Pulmonary artery endothelial cell (primary cell): Measurements from ENCODE around the gene IGSF22. TPM values are rescaled to one million over a fixed set of nuclear protein-coding genes. Genes with fewer than 3 reads are reported as not detected.

Experiments used
- DNase-seq: peaks from one replicate; pipeline ENCODE4 v3.0.0-alpha.2; 2011; ENCODE audit warnings: low read depth, low spot score
- total RNA-seq: library from RNA; depleted of rRNA; stranded (reverse); fragments of >200 nt; gene quantifications from 2 replicates; pipeline ENCODE4 v1.2.3, GENCODE V29; 2014

Gene IGSF22
- total RNA-seq, 1 donor from 2014 or later: not detected

- DNase-seq: no peak
These were observed 19.3 kb upstream of the IGSF22 start for GRCh38 chr11:18745251-18745650.

- no peak for DNase-seq
These were observed 18.0 kb upstream of the IGSF22 start for GRCh38 chr11:18743900-18744514.

- DNase-seq: no peak
These were observed 17.4 kb upstream of the IGSF22 start for GRCh38 chr11:18743365-18743764.

- DNase-seq: no peak
These were observed 15.8 kb upstream of the IGSF22 start for GRCh38 chr11:18741783-18742182.

GRCh38 chr11:18739685-18740084, 13.7 kb upstream of the IGSF22 start:
- DNase-seq: no peak

GRCh38 chr11:18737642-18738041, 11.7 kb upstream of the IGSF22 start:
- no peak for DNase-seq

GRCh38 chr11:18736590-18737148, 10.7 kb upstream of the IGSF22 start:
- no peak for DNase-seq

- DNase-seq: no peak
These were observed 7.2 kb upstream of the IGSF22 start for GRCh38 chr11:18733202-18733601.

- no peak for DNase-seq
These were observed 6.2 kb upstream of the IGSF22 start for GRCh38 chr11:18731949-18732821.

GRCh38 chr11:18731441-18731840, 5.5 kb upstream of the IGSF22 start:
- DNase-seq: no peak

- DNase-seq: no peak
These were observed 4.0 kb upstream of the IGSF22 start for GRCh38 chr11:18730020-18730419.

- DNase-seq: no peak
These were observed 3.4 kb upstream of the IGSF22 start for GRCh38 chr11:18729426-18729825.

GRCh38 chr11:18728658-18729057, 2.7 kb upstream of the IGSF22 start:
- no peak for DNase-seq

GRCh38 chr11:18727479-18728236, 1.7 kb upstream of the IGSF22 start:
- no peak for DNase-seq

- DNase-seq: no peak
These were observed 2.0 kb downstream of the IGSF22 start for GRCh38 chr11:18723991-18724390.

GRCh38 chr11:18722293-18722637, 3.7 kb downstream of the IGSF22 start:
- DNase-seq: no peak

- DNase-seq: no peak
These were observed 4.3 kb downstream of the IGSF22 start for GRCh38 chr11:18721561-18722292.

GRCh38 chr11:18720808-18721560, 5.0 kb downstream of the IGSF22 start:
- no peak for DNase-seq

GRCh38 chr11:18720091-18720807, 5.7 kb downstream of the IGSF22 start:
- no peak for DNase-seq

- no peak for DNase-seq
These were observed 10.5 kb downstream of the IGSF22 start for GRCh38 chr11:18715476-18715875.
